ENCODE measurements around the gene NLGN4X. TPM values are rescaled to one million over a fixed set of nuclear protein-coding genes. Genes with fewer than 3 reads are reported as not detected.

NLGN4X gene
- polyA plus RNA-seq, 2 donors, result 0.06 to 0.21 TPM

DNA sequence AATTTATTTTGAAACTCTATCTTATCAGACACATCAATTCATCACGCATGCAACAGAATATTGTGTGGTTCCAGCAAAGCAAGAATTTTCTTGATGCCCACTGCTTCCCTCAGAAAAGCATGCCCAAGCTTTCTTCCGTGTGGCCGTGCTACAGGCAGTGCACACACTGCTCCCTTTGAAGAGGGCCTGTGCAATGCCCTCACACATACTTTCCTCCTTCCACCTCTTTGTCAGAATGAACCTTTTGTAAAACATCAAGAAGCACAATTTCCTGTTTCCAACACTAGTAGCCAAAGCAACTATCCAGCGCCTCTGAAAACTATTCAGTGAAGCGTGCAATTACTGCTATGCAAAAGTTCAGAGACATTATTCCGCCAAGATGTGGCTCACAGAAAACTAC is 201.7 kb downstream of the NLGN4X start:
- Histone ChIP-seq H3K4me1 (ENCODE audit: control insufficient read depth in 2 of 2, insufficient read depth in 2 of 2, low read length in 1 of 2) (no peaks in the 10 kb centered on the region), H3K27me3 (ENCODE audit: control insufficient read depth in 1 of 2, insufficient read depth in 2 of 2, low read length in 2 of 2) (no peaks in the 10 kb centered on the region), H3K27ac (ENCODE audit: low read depth in 2 of 2, low read length in 1 of 2) (no peak overlapping the region), H3K9me3 (ENCODE audit: control insufficient read depth in 2 of 2, insufficient read depth in 1 of 2, low read depth in 1 of 2, low read length in 1 of 2) (no peaks in the 10 kb centered on the region), H3K36me3 (ENCODE audit: control insufficient read depth in 2 of 2, insufficient read depth in 2 of 2, low read length in 1 of 2) (no peaks in the 10 kb centered on the region), H3K4me3 (ENCODE audit: low read depth in 1 of 2, low read length in 2 of 2) (no peak overlapping the region)
- WGBS, 2 donors, result 48 to 54% methylated on average over 6 of the region's 6 CpGs

GRCh38 chrX:6026429-6026828 is 202.2 kb downstream of the NLGN4X start:
- H3K27me3 ChIP-seq (ENCODE audit: control insufficient read depth in 1 of 2, insufficient read depth in 2 of 2, low read length in 2 of 2), result no peaks in the 10 kb centered on the region
- 33 to 59% methylated on average over 7 of the region's 7 CpGs for WGBS, 2 donors

DNA sequence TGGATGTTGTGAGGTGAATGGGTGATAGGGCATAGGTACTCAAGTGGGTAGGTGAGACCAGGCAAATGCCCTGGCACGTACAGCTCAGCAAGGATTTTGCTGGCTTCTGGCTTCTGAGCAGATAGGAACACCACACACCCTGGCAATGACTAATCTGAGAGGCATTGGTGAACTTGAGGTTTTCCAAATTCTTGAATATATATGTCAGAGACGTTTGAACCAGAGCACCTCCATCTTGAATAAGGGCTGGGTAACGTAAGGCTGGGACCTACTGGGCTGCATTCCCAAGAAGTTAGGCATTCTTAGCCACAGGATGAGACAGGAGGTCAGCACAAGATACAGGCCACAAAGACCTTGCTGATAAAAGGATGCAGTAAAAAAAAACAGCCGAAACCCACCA is 204.5 kb downstream of the NLGN4X start:
- whole genome bisulfite sequencing, 2 donors, result 74 to 78% methylated on average over 4 of the region's 4 CpGs

More at GRCh38 chrX:6026429-6026828, 202.2 kb downstream of the NLGN4X start:
- no peaks in the 10 kb centered on the region for H3K36me3 ChIP-seq (ENCODE audit: control insufficient read depth in 2 of 2, insufficient read depth in 2 of 2, low read length in 1 of 2)
- no peaks in the 10 kb centered on the region for H3K9me3 ChIP-seq (ENCODE audit: control insufficient read depth in 2 of 2, insufficient read depth in 1 of 2, low read depth in 1 of 2, low read length in 1 of 2)
- no peak overlapping the region for H3K4me3 ChIP-seq (ENCODE audit: low read depth in 1 of 2, low read length in 2 of 2)
- H3K4me1 ChIP-seq (ENCODE audit: control insufficient read depth in 2 of 2, insufficient read depth in 2 of 2, low read length in 1 of 2), result no peaks in the 10 kb centered on the region
- no peak overlapping the region for H3K27ac ChIP-seq (ENCODE audit: low read depth in 2 of 2, low read length in 1 of 2)

GRCh38 chrX:6021316-6022091 is 207.2 kb downstream of the NLGN4X start:
- Histone ChIP-seq H3K9me3 (ENCODE audit: control insufficient read depth in 2 of 2, insufficient read depth in 1 of 2, low read depth in 1 of 2, low read length in 1 of 2) (no peaks in the 10 kb centered on the region), H3K4me3 (ENCODE audit: low read depth in 1 of 2, low read length in 2 of 2) (no peak overlapping the region), H3K36me3 (ENCODE audit: control insufficient read depth in 2 of 2, insufficient read depth in 2 of 2, low read length in 1 of 2) (no peaks in the 10 kb centered on the region), H3K27me3 (ENCODE audit: control insufficient read depth in 1 of 2, insufficient read depth in 2 of 2, low read length in 2 of 2) (no peaks in the 10 kb centered on the region), H3K4me1 (ENCODE audit: control insufficient read depth in 2 of 2, insufficient read depth in 2 of 2, low read length in 1 of 2) (no peaks in the 10 kb centered on the region), H3K27ac (ENCODE audit: low read depth in 2 of 2, low read length in 1 of 2) (no peak overlapping the region)
- 18% methylated on average over 4 of the region's 4 CpGs for WGBS, 2 donors

More for the DNA sequence above, 204.5 kb downstream of the NLGN4X start:
- Histone ChIP-seq H3K27me3 (ENCODE audit: control insufficient read depth in 1 of 2, insufficient read depth in 2 of 2, low read length in 2 of 2) (no peaks in the 10 kb centered on the region), H3K4me3 (ENCODE audit: low read depth in 1 of 2, low read length in 2 of 2) (no peak overlapping the region), H3K36me3 (ENCODE audit: control insufficient read depth in 2 of 2, insufficient read depth in 2 of 2, low read length in 1 of 2) (no peaks in the 10 kb centered on the region), H3K9me3 (ENCODE audit: control insufficient read depth in 2 of 2, insufficient read depth in 1 of 2, low read depth in 1 of 2, low read length in 1 of 2) (no peaks in the 10 kb centered on the region), H3K27ac (ENCODE audit: low read depth in 2 of 2, low read length in 1 of 2) (no peak overlapping the region), H3K4me1 (ENCODE audit: control insufficient read depth in 2 of 2, insufficient read depth in 2 of 2, low read length in 1 of 2) (no peaks in the 10 kb centered on the region)

DNA sequence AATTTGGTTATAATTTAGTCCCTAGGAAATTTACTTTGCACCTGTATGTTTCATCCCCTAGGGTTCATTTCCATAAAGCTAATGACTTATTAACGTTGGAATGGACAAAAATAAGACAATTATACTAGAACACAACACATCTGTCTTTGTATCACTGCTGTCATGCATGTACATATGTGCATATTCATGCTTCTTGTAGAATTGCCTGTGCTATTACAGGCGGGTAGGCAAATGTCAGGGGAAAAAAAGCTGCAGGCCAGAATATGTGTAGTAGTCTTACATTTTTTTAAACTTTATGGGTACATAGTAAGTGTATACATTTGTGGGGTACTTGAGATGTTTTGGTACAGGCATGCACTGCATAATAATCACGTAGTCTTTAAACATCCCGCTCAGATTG is 209.6 kb downstream of the NLGN4X start:
- Histone ChIP-seq H3K27ac (ENCODE audit: low read depth in 2 of 2, low read length in 1 of 2) (no peak overlapping the region), H3K9me3 (ENCODE audit: control insufficient read depth in 2 of 2, insufficient read depth in 1 of 2, low read depth in 1 of 2, low read length in 1 of 2) (no peaks in the 10 kb centered on the region), H3K36me3 (ENCODE audit: control insufficient read depth in 2 of 2, insufficient read depth in 2 of 2, low read length in 1 of 2) (no peaks in the 10 kb centered on the region), H3K4me3 (ENCODE audit: low read depth in 1 of 2, low read length in 2 of 2) (no peak overlapping the region), H3K27me3 (ENCODE audit: control insufficient read depth in 1 of 2, insufficient read depth in 2 of 2, low read length in 2 of 2) (no peaks in the 10 kb centered on the region), H3K4me1 (ENCODE audit: control insufficient read depth in 2 of 2, insufficient read depth in 2 of 2, low read length in 1 of 2) (no peaks in the 10 kb centered on the region)
- WGBS, 2 donors, result 70 to 80% methylated on average over 4 of the region's 4 CpGs

GRCh38 chrX:6015423-6015822 is 213.2 kb downstream of the NLGN4X start:
- Histone ChIP-seq H3K4me1 (ENCODE audit: control insufficient read depth in 2 of 2, insufficient read depth in 2 of 2, low read length in 1 of 2) (no peaks in the 10 kb centered on the region), H3K9me3 (ENCODE audit: control insufficient read depth in 2 of 2, insufficient read depth in 1 of 2, low read depth in 1 of 2, low read length in 1 of 2) (no peaks in the 10 kb centered on the region), H3K36me3 (ENCODE audit: control insufficient read depth in 2 of 2, insufficient read depth in 2 of 2, low read length in 1 of 2) (no peaks in the 10 kb centered on the region), H3K4me3 (ENCODE audit: low read depth in 1 of 2, low read length in 2 of 2) (no peak overlapping the region), H3K27ac (ENCODE audit: low read depth in 2 of 2, low read length in 1 of 2) (no peak overlapping the region), H3K27me3 (ENCODE audit: control insufficient read depth in 1 of 2, insufficient read depth in 2 of 2, low read length in 2 of 2) (no peaks in the 10 kb centered on the region)
- 72 to 86% methylated on average over 5 of the region's 5 CpGs for whole genome bisulfite sequencing, 2 donors

DNA sequence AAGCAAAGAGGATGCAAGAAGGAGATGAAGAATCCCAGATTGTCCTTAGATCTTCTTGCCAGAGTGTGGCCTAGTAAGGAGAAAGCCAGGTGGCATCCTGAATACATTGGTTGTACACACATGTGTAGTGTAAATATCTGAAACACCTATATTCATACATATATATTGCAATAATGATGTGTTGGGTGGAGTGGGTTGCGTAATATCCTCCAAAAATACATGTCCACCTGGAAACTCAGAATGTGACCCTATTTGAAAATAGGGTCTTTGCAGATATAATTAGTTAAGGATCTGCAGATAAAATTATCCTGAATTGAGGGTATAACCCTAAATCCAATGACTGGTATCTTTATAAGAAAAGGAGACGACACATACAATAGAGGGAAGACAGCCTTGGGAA is 216.3 kb downstream of the NLGN4X start:
- Histone ChIP-seq H3K27me3 (ENCODE audit: control insufficient read depth in 1 of 2, insufficient read depth in 2 of 2, low read length in 2 of 2) (no peaks in the 10 kb centered on the region), H3K4me1 (ENCODE audit: control insufficient read depth in 2 of 2, insufficient read depth in 2 of 2, low read length in 1 of 2) (no peaks in the 10 kb centered on the region)
- 89 to 91% methylated on average over 2 of the region's 2 CpGs for WGBS, 2 donors

GRCh38 chrX:6005856-6006255 is 222.8 kb downstream of the NLGN4X start:
- Histone ChIP-seq H3K4me3 (ENCODE audit: low read depth in 1 of 2, low read length in 2 of 2) (no peak overlapping the region), H3K4me1 (ENCODE audit: control insufficient read depth in 2 of 2, insufficient read depth in 2 of 2, low read length in 1 of 2) (peaks cover 0 to 2% of the 10 kb centered on the region in 2 donors), H3K9me3 (ENCODE audit: control insufficient read depth in 2 of 2, insufficient read depth in 1 of 2, low read depth in 1 of 2, low read length in 1 of 2) (peaks cover 0 to 3% of the 10 kb centered on the region in 2 donors), H3K27ac (ENCODE audit: low read depth in 2 of 2, low read length in 1 of 2) (no peak overlapping the region), H3K27me3 (ENCODE audit: control insufficient read depth in 1 of 2, insufficient read depth in 2 of 2, low read length in 2 of 2) (no peaks in the 10 kb centered on the region), H3K36me3 (ENCODE audit: control insufficient read depth in 2 of 2, insufficient read depth in 2 of 2, low read length in 1 of 2) (no peaks in the 10 kb centered on the region)

More for the DNA sequence above, 216.3 kb downstream of the NLGN4X start:
- no peaks in the 10 kb centered on the region for H3K9me3 ChIP-seq (ENCODE audit: control insufficient read depth in 2 of 2, insufficient read depth in 1 of 2, low read depth in 1 of 2, low read length in 1 of 2)
- H3K36me3 ChIP-seq (ENCODE audit: control insufficient read depth in 2 of 2, insufficient read depth in 2 of 2, low read length in 1 of 2), result no peaks in the 10 kb centered on the region
- no peak overlapping the region for H3K4me3 ChIP-seq (ENCODE audit: low read depth in 1 of 2, low read length in 2 of 2)
- no peak overlapping the region for H3K27ac ChIP-seq (ENCODE audit: low read depth in 2 of 2, low read length in 1 of 2)

DNA sequence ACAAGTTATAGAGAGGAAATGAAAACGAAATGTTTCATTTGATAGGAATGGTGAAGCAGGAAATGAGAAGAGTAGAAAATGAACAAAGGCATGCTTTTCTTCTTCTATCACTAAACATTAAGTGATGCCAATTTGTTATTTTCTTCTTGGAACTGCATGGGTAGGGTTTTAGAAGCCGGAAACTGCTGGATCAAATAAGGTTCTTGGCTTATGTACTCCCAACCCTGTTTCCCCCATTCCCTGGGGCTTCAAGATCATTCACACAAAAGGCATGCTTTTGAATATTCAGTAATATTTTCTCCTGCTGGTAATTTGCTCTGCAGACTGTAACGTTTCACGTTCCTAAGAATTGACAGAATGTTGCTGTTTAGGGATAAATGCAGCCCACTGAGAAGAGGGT is 224.1 kb downstream of the NLGN4X start:
- Histone ChIP-seq H3K36me3 (ENCODE audit: control insufficient read depth in 2 of 2, insufficient read depth in 2 of 2, low read length in 1 of 2) (no peaks in the 10 kb centered on the region), H3K27me3 (ENCODE audit: control insufficient read depth in 1 of 2, insufficient read depth in 2 of 2, low read length in 2 of 2) (no peaks in the 10 kb centered on the region), H3K27ac (ENCODE audit: low read depth in 2 of 2, low read length in 1 of 2) (no peak overlapping the region), H3K9me3 (ENCODE audit: control insufficient read depth in 2 of 2, insufficient read depth in 1 of 2, low read depth in 1 of 2, low read length in 1 of 2) (peaks cover 0 to 3% of the 10 kb centered on the region in 2 donors), H3K4me3 (ENCODE audit: low read depth in 1 of 2, low read length in 2 of 2) (no peak overlapping the region), H3K4me1 (ENCODE audit: control insufficient read depth in 2 of 2, insufficient read depth in 2 of 2, low read length in 1 of 2) (peaks cover 0 to 2% of the 10 kb centered on the region in 2 donors)
- WGBS, 2 donors, result 44 to 60% methylated on average over 4 of the region's 4 CpGs

DNA sequence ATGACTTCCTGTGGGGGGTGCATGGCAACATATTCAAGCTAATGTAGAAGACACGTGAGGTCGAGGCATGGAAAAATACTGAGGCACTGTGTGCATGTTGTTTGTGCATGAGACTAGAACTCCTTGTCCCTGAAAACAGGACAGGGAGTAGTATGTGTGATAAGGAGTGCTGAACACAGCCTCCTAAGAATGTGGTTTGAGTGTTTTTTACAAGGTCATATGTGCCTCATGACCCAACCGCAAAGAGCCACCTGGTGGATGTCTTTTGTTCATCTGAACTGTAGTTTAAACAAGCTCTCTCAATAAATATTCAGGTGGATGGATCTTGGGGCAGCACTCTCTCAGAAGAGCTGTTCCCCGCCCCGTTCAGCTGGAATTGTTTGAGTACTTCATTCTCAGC is 226.6 kb downstream of the NLGN4X start:
- no peaks in the 10 kb centered on the region for H3K36me3 ChIP-seq (ENCODE audit: control insufficient read depth in 2 of 2, insufficient read depth in 2 of 2, low read length in 1 of 2)
- H3K9me3 ChIP-seq (ENCODE audit: control insufficient read depth in 2 of 2, insufficient read depth in 1 of 2, low read depth in 1 of 2, low read length in 1 of 2), result peaks cover 0 to 3% of the 10 kb centered on the region in 2 donors
- H3K27ac ChIP-seq (ENCODE audit: low read depth in 2 of 2, low read length in 1 of 2), result no peak overlapping the region
- H3K27me3 ChIP-seq (ENCODE audit: control insufficient read depth in 1 of 2, insufficient read depth in 2 of 2, low read length in 2 of 2), result no peaks in the 10 kb centered on the region
- H3K4me1 ChIP-seq (ENCODE audit: control insufficient read depth in 2 of 2, insufficient read depth in 2 of 2, low read length in 1 of 2), result peaks cover 0 to 2% of the 10 kb centered on the region in 2 donors
- 62 to 63% methylated on average over 5 of the region's 5 CpGs for WGBS, 2 donors
- no peak overlapping the region for H3K4me3 ChIP-seq (ENCODE audit: low read depth in 1 of 2, low read length in 2 of 2)
